ENCODE data around the gene IL17C.
A peak's percentile ranks its signal among the peaks of the same experiment; 100 is the strongest.
"Not testable (repeated sequence)": the region's sequence is repeated elsewhere in the genome, so short reads cannot be mapped to it uniquely, and the experiment has no call there.

IL17C gene

DNA sequence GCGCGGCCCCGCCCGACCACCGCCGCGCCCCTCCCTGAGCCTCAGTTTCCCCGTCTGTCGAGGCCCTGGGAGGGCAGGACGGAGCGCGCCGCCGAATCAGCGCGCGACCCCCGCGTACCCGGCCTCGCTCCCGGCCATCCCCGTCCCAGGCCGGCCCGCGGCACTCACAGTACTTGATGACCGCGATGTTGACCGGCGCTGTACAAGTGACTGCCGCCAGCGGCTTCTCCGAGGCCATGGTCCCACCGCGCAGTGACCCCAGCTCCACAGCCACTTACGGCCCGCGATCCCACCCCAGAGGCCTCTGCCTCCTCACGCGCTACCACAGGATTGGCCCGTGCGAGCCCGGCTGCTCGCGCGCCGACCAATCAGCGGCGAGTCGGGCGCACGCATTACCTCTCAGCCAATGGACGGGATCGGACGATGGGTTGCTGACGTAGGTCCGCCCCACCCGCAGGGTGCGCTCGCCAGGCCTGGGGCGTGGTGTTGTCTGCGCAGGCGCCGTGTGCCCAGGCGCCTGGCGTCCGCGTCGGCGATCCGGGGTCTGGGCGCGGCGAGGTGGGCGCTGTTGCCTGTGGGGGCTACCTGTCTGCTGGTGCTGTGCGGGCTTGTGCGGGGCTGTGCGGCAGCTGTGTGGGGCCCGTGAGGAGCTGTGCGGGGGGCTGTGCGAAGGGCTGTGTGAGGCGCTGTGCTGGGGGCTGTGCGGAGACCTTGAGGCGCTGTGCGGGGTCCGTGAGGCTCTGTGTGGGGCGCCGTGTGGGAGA is 24.7 kb downstream of the IL17C start, which contains the start of gene MVD:
TSS of gene MVD (minus strand) at position 249 of the 764 bp plus-strand sequence. CDS start at position 238, 11 bp downstream.
- DNase-seq, result peak; percentile 96

DNA sequence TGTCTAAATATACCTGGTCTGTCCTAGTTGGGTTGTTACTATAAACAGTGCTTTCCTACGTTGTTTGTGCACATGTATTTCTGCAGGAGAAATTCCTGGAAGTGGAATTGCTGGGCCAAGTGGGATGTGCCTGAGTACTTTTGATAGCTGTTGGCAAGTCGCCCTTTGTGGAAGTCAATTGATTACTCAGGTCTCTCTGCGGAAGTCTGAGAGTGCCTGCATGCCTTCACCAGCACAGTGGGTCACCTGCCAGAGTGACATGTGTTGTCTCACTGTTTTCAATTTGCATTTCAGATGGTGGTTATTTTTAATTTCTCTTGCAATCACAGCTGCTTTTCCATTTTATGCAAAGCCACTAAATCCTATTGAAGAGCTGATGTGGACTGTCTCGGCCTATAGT is 26.8 kb downstream of the IL17C start:
- no peak for DNase-seq

DNA sequence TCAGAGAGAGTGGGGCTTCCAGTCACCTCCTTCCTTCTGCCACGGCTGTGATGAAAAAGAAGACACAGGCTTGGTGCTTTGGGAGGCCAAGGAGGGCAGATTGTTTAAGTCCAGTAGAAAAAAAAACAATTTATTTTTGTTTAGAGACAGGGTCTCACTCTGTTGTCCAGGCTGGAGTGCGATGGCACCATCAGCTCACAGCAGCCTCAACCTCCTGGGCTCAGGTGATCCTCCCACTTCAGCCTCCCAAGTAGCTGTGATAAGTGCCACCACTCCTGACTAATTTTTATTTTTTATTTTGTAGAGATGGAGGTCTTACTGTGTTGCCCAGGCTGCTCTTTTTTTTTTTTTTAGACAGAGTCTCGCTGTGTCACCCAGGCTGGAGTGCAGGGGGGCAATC is 27.2 kb downstream of the IL17C start:
- DNase-seq, result no peak

DNA sequence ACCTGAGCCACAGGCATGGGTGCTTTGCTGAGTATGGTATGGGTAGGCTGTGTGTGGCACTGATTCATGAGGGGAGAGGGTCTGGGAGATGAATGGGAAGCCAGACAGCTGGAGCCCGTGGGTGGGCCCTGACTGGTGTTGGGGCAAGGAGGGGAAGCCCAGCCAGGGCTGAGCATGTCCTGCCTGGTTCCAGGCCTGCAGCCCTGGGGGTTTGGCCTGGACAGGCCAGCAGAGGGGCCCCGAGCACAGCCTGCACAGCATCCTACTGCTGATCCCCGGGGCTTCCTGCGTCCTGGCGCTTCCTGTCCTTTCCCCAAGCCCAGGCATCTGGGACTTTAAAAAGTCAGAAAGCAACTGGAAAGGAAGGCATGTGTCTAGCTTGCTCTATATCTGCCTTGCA is 29.1 kb downstream of the IL17C start:
- no peak for DNase-seq

DNA sequence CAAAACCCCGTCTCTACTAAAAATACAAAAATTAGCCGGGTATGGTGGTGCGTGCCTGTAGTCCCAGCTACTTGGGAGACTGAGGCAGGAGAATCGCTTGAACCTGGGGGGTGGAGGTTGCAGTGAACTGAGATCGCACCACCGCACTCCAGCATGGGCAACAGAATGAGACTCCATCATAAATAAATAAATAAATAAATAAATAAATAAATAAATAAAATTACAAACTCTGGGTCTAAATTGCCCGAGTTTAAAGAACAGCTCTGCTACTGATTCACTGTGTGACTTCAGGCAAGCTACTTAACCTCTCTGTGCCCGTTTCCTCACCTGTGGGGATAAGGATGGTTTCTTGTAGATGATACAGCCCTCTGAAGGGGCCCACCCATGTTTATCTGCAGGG is 31.1 kb downstream of the IL17C start:
- DNase-seq, result not testable (repeated sequence)

DNA sequence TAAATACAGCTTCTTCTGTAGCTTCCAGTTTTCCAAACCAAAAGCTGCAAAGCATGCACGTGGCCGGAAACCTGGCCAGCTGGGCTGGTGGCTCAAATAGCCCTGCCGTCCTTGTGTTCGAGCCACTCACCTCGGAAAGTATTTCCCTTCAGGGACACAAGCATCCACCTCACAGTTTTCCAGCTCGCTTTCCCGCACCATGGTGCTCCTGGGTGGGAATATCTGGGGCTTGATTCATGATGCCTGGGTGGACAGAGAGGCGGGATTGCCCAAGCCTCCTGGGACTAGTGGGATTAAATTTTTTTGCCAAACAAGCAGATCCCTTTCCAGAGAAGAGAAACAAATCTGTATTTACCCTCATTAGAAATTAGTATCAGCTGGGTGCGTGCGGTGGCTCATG is 31.6 kb downstream of the IL17C start:
- DNase-seq, result no peak

DNA sequence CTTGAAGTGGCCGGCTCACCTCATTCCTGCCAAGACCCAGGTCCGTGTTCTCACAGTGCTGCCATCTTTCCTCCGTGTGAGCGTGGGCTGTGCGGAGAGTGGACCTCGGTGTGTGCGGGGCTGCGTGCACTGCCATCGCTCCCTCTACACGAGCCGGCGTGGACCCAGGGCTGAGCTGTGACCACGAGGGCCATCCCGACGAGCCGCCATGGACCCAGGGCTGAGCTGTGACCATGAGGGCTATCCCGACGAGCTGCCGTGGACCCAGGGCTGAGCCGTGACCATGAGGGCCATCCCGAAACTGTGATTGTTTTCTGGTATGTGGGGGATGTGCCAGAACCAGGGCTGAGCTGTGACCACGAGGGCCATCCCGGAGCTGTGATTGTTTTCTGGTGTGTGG is 33.4 kb downstream of the IL17C start:
- no peak for DNase-seq

DNA sequence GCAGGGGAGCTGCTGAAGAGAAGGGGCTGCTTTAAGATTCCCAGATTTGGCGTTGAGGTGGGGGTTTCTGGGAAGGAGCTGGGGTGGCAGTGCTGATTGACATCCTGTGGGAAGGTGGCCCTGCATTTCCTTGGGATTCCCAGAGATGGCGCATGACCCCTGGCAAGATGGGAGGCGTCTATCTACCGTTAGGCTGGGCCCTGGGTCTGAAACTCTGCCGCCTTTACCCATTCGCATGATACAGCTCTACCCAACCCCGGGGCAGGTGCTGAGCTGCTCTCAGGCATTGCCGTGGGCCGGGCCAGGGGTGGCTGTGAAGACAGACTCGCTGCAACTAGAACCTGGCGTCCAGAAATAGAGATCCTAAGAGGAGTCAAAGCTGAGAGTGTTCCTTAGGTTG is 34.4 kb downstream of the IL17C start:
- DNase-seq, result no peak

DNA sequence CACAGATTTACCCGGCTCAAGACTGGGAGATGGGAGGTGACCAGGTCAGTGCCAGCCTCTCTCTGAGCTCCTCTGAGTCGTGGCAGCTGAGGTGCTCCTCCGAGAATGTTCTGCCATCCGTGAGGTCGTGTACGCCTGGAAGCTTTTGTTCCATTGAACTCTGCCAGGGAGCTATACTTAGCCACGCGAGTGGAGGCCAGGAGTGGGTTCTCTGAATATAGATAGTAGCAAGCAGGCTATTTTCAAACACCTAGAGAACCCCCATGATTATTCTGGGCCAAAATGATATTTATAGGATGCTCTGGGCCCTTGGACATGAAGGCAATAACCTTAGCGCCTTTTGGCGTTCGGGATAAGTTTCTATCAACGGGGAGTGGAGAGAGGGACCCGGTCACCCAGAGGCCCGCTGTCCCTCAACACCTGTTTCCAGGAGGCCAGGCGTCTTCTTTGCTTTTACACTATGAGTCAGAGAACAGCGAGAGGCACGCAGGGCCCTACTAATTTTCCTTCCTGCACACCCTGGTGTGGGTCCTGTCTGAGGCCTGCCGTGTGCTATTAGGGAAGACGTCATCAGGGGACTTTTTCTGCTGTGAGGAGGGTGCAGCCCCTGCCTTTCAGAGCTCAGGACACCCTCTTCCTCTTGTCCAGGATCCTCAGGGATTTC is 35.5 kb downstream of the IL17C start:
- no peak for DNase-seq

DNA sequence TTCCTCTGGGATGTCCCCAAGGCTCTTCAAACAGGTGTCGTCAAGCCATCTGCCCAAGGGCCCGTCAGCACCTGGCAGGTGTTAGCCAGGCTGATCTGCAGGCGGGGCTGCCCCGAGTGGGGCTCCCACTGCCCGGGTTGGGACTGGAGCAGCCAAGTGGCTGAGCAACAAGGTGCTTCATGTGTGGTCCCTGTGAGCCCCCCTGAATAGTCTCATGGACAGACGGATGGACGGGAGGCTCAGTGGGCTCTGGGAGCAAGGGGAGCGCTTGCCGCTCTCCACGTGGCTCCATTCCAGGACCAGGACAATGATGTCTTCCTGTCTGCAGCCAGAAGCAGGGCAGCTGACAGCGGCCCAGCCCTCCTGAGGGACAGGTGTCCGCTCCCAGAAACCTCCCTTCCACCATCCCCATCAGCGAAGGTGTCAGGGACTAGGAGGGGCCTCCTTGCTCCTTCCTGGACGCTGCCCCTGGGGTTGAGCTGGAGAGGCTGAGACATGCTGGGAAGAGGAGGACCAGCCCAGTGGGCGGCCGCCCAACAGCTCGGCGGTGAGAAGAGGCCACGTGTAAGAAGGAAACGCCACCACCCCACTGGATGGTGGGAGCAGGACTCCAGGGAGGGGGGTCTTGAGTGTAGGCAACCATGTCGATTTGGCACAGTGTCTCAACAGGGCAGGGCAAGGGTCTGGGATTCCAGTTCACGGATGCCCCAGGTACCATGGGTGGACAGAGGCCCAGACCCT is 38.3 kb downstream of the IL17C start:
- DNase-seq, result no peak

DNA sequence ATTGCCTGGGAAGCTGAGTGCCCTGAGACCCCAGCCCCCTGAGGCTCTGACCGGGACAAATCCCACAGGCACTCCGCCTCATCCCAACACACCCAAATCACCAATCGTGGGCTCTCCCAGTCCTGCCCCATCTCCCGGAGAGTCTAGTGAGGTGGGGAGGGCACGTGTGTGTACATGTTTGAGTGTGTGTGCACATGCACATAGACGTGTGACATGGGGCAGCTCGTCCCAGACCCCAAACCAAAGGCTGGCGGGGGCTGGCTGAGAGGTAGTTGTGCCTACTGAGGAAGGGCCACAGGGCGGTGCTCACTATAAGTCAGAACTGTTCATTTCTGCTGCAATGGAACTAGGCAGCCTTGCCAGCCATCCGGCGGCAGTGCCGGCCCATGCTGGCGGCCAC is 39.3 kb downstream of the IL17C start:
- no peak for DNase-seq

DNA sequence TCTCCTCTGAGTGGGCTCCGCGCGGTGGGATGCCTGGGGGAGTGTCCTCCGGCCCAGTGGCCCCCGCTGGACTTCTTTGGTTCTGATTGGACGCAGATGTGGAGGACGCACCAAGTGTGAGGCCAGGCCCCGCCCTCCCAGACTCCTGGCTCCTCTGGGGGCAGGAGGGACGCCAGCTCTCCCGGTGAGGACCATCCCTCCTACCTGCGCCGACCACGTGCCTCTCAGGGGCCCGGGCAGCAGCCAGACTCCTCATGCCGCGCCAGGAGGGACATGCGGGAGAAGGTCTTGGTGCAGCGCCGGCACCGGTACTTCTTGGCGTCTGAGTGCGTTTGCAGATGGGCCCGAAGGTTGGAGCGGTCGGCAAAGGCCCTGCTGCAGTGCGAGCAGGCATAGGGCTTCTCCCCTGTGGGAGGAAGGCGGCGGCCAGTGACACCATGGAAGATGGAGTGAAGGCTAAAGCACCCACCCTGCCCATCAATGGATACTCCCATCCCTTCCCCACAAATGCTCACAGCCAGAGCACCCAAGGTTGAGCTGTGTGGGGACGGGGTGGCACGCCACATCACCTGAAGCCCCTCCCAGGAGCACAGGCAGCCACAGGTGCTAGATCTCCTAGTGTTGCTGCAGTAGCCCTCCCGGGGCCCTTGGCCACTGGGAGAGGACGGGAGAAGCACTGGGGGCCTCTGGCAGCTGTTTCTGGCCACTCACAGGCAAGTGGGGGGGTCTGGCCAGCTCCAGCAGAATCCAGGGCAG is 40.0 kb downstream of the IL17C start:
- no peak for DNase-seq

DNA sequence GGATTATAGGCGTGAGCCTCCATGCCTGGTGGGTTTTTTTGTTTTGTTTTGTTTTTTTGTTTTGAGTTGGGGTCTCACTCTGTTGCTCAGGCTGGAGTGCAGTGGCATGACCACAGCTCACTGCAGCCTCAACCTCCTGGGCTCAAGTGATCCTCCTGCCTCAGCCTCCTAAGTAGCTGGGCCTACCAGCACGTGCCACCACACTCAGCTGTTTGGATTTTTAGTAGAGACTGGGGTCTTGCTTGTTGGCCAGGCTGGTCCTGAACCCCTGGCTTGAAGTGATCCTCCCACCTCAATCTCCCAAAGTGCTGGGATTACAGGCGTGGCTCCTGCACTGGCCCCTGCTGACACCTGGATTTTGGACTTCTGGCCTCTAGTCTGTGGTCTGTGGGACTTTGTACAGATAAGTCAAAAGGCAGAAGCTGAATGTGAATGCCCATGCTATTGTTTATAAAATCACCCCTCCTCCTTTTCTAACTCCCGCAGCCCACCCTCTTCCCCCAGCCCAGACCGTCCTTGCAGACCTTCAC is 42.2 kb downstream of the IL17C start:
- DNase-seq, result no peak

DNA sequence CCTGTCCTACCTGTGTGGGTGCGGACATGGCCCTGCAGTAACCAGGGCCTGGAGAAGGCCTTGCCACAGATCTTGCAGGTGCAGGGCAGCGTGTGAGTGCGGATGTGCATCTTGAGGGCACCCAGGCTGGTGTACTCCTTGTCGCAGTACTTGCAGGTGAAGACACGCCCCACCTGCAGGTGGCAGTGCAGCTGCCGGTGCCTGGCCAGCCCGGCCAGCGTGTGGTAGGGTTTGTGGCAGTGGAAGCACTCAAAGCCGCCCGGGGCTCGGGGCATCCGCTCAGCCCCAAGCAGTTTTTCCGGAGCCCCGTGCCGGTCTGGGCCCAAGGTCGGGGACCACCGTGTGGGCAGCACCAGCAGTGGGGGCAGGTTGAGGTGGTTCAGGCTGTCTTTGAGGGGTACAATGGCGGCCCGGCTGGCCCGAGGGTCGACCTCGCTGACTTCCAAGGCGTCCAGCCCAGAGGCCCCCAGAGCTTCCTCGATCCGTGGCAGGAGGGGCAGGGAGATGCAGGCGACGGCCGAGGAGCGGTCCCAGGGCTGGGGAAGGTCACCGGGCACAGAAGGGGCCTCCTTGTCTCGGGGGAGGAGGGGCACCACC is 42.8 kb downstream of the IL17C start:
- DNase-seq, result peak; percentile 61

DNA sequence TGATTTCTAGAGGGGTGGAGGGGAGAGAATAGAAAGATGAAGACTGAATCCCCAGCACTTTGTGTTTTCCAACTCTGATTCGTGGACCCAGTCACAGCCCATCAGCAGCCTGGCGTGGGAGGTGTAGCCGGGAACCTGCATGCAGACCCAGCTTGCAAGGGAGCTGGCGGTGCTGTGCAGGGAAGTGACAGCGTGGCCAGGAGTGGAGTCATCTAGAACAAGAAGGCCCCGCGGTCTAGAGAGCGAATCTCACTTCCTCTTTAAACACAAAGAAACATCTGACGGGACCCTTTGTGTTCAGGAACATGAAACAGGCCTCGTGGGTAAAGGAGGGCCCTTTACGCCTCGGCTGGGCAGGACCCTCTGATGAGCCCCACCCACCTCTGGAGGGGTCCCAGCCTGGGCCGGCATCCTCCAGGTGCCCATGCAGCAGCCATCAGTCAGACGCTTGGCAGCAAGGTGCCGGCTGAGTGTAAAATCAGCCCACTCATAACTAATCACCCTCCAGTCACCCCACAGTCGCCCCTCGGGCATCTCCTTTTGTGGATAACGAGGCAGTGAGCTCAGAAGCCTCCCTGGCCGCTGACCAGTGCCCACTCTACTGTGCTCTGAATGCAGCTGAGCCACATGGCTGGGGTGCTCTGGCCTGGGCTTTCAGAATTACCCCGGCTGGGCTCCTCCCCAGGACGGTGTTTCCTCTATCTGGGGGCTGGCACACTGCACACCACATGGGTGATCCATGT is 43.5 kb downstream of the IL17C start:
- DNase-seq, result peak; percentile 58

DNA sequence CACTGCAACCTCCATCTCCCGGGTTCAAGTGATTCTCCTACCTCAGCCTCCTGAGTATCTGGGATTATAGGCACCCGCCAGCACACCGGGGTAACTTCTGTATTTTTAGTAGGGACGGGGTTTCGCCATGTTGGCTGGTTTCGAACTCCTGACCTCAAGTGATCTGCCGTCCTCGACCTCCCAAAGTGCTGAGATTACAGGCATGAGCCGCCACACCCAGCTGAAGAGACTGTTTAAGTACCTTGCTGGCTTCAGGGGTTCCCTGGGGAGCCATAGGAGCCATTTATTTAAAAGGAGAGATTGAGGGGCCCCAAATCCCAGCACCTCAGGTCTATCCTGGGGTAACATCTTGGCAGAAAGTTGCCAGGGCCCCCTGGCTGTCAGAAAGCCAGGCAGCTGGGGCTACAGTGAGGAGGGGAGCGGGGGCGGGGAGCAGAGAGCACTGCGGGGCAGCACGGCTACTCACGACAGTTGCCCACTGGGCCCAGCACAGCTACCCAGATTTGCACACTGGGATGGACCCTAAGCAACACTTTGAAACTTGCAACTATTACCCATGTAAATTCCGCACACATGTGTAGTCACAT is 46.3 kb downstream of the IL17C start:
- no peak for DNase-seq

DNA sequence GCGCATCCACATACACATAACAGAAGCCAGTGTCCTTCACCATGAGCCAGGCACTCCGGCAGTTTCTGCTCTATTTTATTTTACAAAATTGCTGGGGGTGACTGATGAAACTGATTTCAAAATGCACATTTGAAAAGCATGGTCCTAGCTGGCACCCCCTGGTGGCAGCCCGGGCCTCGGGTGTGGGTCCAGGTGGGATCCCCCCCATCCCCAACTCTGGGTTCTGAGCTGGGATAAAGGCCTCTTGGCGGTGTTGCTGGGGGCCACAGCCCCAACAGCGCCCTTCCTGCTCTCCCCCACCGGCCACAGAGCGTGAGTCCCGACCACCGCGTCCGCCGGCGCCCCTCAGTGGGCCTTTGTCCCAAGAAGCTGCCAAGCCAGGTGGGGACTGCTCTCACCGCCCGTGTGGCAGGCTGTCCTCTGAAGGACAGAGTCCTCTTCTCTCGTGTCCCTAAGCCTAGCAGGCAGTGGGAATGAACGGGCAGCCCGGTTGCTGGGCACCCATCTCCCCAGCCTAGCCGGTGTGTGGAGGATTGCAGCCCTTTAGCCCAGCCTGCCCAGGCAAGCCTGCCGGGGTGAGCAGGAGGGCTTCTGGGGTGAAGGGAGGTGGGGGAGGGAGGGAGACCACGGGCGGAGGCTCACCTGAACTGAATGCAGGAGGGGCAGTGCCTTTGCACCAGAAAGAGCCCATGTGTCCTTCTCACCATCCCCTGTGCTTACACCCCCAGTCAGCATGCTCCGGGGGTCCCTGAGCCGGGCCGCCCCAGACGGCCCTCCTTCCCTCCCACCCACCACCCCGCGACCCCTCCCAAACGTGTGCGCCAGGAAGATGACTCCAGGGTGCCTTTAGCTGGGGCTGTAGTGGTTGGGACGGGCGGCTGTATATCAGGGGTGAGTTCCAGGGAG is 47.0 kb downstream of the IL17C start:
- DNase-seq, result peak; percentile 62

DNA sequence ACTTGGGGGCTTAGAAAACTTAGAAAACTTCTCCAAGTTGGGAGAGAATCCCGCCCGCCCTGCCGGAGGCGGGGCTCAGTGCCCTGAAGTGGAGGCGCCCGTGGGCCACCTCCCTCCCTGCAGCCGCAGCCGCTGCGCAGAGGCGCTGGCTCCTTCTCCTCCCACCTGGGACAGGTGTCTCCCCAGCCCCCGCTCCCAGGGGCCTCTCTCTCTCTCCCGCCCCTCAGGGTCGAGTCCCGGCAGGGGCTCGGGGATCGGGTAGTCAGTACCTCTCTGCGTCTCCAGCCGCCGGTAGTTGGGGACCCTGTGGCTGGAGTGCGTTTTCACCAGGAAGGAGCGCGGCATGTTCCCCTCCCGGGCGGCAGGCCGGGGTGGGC is 47.7 kb downstream of the IL17C start:
- DNase-seq, result no peak

DNA sequence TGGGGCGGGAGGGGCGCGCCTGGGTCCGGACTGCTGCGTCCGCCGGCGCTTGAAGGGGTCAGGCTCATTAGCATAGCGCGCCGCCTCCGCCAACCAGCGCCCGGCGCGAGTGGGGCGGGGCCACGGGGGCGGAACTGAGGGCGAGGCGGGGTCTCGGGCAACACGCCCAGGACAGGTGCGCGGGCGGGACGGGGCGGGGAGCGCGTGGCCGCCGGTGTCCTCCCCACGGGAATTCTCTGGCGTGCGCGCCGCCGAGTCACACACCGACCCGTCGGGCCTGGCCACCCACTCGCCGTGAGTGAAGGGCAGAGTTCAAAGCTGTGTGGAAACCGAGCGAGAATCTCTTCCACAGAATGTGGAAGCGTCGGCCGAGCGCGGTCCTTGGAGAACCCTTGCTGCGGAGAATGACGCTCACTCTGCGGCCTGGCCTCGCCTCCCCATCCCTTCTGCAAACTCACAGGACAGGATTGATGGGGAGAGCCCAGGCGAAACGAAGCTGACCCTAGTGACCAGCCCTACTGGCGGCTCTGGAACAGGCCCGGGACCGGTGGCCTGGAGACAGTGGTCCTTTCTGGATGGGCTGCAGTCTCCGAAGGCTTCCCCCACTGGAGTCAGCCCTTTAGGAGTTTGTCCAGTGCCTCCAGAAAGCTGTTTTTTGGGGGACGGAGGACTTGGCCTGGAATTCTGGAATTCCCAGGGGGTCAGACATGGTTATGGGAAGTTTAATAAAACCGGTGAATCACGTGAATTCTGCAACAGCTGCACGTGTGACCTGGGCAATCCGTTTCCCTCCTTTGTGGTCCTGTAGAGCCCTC is 48.3 kb downstream of the IL17C start, which contains the start of gene SNAI3:
TSS of gene SNAI3 (minus strand) at position 69 of the 815 bp plus-strand sequence. CDS start 101 bp downstream, outside the sequence.
- peak; percentile 85 for DNase-seq

Data from CD4-positive, alpha-beta T cell treated with Interleukin-12 subunit alpha and Interleukin-12 subunit beta, for 1 hour (primary cell).